Right renal pelvis (tissue), 4 donors: ENCODE data around the gene SMAD6. TPM values are rescaled to one million over a fixed set of nuclear protein-coding genes. Genes with fewer than 3 reads are reported as not detected.

Source experiments
- DNase-seq, 4 donors: peaks; one replicate each; pipeline ENCODE4 v3.0.0-alpha.2; 2013; ENCODE audit warnings: low read depth in 4 of 4, low spot score in 3 of 4, missing footprints in 1 of 4
- polyA plus RNA-seq, 4 donors: library from polyadenylated mRNA; unstranded; fragments of 120-200 nt; gene quantifications; one replicate each; pipeline ENCODE4 v1.2.1, GENCODE V29; 2013; ENCODE audit not compliant: insufficient read length in 4 of 4

The SMAD6 gene
- polyA plus RNA-seq, 4 donors, result 27.9 to 45.7 (median 31.4) TPM

DNA sequence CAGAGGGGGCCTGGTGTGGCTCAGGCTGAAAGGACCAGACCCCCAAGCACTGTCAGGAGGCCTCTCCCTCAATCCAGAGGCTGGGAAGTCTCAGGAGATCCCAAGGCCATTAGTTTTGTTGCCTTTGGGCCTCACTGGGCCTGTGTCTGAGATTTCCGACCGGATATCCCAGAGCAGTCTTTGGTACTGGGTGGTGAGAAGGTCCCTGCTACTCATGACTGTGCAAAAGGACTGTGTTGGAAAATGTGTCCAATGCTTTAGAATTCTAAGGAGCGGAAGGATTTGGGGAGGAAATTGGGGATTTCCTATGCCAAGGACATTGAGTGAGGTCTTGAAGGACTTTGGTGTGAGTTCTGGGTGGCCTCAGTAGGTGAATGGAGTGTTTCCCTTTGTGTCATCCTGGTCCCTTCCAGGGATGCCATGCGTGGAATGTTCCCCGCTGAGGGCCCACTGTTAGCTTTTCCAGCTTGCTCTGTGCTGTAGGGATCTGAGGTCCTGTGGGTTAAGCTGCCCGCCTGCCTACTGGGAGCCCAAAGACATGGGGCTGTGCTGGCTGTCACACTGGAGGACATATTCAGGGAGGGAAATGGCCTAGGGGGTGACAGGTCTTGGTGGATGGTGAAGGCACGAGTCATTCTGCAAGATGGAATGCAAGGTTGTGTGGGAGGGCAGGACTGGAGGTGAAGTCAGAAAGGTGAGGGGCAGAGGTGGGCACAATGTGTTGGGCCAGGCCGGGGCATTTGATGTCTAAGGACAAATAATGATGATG is 16.4 kb downstream of the SMAD6 start:
- no peak for DNase-seq

GRCh38 chr15:66719471-66719870 is 17.4 kb downstream of the SMAD6 start:
- no peak for DNase-seq

DNA sequence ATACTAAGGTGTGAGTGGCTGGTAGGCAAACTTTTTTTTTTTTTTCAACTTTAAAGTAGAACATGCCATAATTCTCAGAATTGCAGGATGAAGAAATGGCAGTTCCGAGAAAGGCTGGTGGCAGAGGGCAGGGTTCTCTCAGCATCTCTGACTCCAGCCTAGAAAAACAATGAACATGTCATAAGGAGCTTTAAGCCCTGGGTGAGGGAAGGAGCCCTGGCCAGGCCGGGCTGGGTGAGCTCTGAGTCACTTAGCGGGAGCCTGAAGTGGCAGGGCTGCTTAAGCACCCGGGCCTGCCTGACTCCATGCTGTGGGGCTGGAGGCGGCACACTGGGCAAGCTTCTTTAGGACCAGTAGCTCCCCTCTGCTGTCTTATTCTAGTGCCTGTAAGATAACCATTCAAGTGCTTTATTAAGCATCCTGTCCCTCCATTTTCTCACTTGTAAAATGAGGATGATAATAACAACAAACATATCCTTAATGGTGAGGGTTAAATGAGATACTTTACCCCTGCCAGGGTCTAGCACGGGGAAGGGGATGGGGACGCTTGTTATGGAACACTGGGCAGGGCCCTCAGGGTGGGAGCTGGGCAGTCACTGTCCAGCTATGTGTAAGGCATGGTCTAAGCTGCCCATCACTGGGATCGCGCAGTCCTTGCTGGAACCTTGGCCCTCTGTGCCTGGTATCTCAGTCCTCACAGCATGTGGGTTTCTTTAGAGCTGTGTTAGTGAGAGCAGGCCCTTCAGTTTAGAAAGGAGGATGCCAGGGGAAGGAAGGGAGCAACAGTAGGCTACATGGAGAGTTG is 18.4 kb downstream of the SMAD6 start:
- no peak for DNase-seq

- no peak for DNase-seq
Observed at GRCh38 chr15:66721020-66721419, 19.0 kb downstream of the SMAD6 start.

- no peak for DNase-seq
Observed at GRCh38 chr15:66721501-66721937, 19.5 kb downstream of the SMAD6 start.

DNA sequence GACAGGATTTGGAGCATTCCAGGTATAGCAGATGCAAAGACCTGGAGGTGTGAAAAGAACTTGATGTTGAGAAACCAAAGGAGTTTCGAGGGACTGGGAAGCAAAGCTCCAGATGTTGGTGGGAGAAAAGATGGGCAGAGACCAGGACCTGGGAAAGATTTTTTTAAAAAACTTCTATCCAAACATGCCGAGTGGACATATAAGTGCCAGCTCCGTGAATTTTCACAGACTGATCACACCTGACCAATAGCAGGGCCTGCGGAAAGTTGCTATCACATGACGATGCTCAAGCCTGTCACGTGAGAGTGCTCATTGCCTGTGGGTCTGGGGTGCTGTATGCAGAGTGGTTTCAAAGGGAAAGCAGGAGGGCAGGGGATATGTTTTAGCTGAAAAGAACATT is 19.9 kb downstream of the SMAD6 start:
- DNase-seq, result no peak

DNA sequence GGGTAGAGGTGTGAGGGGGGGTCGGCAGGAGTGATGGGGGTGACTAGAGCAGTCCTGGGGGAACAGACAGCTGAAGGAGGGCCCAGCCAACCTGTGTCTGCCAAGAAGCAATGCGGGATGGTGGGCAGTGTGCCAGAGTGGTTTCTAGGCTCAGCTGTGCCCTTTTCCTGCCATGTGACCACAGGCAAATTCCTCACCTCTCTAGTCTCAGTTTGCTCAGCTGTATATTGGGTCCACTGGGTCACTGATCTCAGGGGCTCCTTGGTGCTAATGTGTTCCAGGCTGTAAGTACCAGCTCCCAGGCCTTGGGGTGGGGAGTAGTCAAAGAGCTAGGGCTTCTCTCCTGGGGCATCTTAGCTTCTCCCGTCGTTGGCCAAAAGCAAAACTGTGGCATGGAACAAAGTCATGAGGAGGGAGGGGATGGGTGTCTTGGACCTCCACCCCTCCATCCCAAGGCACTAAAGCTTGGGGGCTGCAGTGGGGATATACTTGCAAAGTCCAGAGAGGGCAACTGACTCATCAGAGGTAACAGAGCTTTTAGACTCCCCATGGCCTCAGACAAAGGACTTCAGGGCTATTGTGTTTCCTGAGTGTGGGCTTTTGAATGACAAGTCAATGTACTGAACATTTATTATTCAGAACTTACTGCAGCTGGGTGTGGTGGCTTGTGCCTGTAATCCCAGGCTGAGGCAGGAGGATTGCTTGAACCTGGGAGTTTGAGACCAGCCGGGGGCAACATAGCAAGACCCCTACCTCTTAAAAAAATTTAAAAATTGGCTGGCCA is 20.9 kb downstream of the SMAD6 start:
- no peak for DNase-seq

DNA sequence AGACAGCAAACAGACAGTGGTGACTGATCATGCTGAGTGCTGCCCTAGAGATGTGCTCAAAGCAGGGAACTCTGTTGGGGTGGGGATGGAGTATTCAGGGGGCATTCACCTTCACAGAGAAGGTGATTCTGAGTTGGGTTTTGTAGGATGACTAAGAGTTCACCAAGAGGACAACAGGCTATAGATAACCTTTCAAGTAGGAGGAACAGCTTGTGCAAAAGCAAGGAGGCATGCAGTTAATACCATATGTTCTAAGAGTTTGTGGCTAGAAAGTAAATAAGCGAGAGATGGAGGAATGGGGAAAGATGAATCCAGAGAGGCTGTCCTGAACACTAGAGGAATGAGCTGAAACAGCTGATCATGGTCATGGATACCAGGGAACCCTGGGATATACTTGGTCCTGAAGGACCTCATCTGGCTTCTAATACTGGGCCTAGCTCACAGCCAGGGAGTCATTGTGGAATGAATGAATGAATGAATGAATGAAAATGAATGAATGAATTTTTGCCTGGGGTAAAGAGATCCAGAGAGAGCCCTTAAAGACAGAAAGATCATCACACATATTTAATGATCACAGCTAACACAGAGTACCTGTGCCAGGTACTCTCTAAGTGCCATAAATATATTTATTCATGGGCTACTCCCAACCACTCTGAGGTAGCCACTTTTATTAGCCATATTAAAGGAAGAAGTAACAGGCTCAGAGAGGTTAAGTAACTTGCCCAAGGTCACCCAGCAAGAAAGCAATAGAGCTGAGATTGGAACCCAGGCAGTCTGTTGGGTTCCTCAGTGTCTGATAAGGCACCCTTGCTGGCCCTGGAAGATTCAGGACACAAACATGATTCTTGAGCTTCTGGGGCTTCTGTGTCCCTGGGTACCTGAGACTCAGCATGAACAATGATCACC is 22.0 kb downstream of the SMAD6 start:
- no peak for DNase-seq

GRCh38 chr15:66724732-66725463 is 22.9 kb downstream of the SMAD6 start:
- no peak for DNase-seq

DNA sequence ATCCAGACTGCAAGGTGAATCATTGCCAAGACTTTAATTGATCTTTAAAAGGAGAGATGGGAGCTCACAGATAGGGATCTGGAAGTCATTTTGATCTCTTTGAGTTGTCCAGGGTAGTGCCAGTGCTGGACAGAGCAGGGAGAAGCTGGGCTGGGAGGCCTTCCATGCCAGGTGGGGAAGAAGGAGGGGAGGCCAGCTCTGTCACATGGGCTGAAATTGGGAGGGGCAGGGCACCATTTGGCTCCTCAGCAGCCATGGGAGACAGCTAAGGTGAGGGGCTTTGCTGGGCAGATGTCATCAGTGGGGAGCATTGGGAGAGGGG is 23.4 kb downstream of the SMAD6 start:
- DNase-seq, result no peak

DNA sequence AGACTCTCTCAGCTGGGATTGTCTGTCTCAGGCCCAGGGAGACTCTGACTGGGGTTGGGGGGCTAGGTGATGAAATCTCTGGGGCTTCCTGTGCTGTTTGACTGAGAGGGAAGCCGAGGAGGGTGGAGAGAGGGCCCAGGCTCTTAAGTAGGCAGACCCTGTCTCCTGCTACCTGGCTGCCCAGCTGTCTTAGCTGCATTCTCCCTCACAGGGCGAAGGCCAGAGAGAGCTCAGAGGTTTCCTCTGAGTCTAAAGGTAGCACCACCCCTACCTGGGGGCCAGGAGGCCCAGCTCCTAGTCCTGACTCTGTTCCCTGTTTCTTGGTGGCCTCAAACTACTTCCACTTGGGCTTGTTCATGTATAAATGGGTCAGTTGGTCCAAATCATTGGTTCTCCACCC is 24.4 kb downstream of the SMAD6 start:
- no peak for DNase-seq

DNA sequence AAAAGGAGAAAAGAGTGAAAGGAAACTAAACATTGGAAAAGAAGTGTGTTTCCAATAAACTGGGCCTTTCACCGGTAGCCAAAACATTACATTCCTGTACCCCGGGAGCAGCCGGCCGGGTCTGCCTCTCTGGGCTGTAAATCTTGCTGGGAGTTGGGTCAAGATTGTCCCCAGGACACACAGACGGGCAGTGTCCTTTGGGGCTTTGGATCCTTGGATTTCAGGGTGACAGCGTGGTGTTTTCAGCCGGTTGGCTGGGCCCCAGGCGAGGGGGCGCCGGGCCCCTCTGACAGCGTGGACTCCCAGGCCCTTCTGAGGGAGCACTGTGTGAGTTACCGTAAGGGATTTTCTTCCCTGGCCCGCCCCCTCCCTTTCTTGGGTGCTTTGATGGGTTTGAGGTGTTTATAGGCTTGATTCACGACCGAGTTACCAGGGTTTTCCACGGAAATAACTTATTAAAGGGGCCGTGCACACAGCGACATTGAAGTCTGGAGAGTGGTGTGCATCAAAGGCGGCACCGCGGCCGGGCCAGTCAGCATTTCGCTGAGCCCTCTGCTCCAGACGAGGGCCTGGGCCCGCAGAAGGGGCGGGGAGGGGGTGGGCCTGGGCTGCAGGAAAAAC is 27.4 kb downstream of the SMAD6 start:
- DNase-seq, result peak; percentile 58 to 80 (median 72)

GRCh38 chr15:66730168-66731021 is 28.4 kb downstream of the SMAD6 start:
- no peak for DNase-seq

DNA sequence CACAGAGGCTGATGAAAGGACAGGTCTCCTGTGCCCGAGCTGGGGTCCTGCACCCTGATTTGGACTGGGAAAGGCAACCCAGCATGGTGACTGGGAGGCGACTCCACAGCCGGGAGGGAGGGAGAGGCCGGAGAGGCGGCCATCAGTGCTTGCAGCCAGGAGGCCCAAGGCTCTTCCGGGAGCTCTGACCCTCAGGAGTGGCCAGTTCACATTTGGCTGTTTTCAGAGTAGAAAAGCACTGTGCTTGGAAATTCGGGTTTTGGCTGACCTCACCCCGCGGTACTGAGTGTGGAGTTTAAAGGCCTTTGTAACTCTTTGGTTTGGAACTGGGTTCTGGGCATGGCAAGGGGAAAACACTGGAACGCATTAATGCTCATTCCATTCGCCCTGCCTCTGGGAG is 31.9 kb downstream of the SMAD6 start:
- no peak for DNase-seq

DNA sequence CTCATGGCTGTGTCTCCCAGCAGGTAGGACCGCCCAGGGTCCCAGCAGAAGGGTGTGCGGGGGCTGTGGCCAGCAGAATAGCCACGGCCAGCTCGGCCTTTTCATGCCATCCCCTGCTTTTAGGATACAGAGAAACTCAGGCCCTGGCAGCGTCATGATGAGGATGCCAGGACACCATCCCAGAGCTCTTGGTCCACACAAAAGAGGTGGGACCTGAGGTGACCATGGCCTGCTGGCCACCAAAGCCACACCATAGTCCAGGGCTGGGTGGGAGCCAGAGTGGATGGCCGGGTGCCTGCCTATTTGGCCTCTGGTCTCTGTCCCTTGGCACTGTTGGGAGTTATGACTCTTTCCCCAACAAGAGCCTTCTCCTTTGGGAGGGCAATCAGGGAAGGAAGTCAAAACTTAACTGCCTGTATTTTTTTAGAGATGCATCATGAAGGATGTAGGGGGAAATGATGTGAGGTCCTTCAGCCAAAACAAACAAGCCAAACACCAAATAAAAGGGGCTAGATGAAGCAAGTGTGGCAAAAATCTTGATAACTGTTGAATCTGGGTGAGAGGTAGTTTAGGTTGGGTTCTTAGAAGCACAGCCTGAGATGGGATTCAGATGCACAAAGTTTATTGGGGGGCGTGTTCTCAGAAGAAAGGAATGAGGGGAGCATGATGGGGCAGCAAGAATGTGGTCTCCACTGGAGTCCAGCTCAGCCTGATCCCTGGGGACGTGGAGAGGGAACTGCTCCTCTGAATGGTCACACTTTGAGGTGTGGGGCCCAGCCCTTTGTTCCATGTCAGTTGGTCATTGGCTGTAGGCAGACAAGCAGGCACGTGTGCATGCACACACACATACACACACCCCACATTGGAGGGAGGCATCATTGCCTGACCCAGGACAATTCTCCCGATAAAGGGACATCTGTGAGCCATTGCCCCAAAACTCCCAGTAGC is 33.2 kb downstream of the SMAD6 start:
- DNase-seq, result no peak

GRCh38 chr15:66735909-66736305 is 33.9 kb downstream of the SMAD6 start:
- DNase-seq, result no peak
